Limb (tissue), 2 donors: ENCODE data around the gene SYTL4.

ENCODE experiments used
- DNase-seq, 2 donors: peaks; one replicate each; pipeline ENCODE4 v3.0.0-alpha.2; 2016; ENCODE audit errors: extremely low spot score in 2 of 2

The SYTL4 gene

GRCh38 chrX:100695302-100695701, 36.6 kb downstream of the SYTL4 start:
- DNase-seq: no peak

GRCh38 chrX:100687546-100687945, 44.4 kb downstream of the SYTL4 start:
- no peak for DNase-seq

GRCh38 chrX:100687128-100687527, 44.8 kb downstream of the SYTL4 start:
- no peak for DNase-seq

GRCh38 chrX:100685997-100686305, 46.0 kb downstream of the SYTL4 start:
- no peak for DNase-seq

GRCh38 chrX:100685284-100685996, 46.5 kb downstream of the SYTL4 start:
- DNase-seq: peak; percentile 63 to 72

GRCh38 chrX:100682939-100683338, 49.0 kb downstream of the SYTL4 start:
- DNase-seq: no peak

GRCh38 chrX:100681599-100681998, 50.3 kb downstream of the SYTL4 start:
- DNase-seq: no peak

GRCh38 chrX:100680756-100681155, 51.2 kb downstream of the SYTL4 start:
- no peak for DNase-seq

- peak in 1 of 2 donors; percentile 5 for DNase-seq
Observed at GRCh38 chrX:100677611-100678181, 54.2 kb downstream of the SYTL4 start.

GRCh38 chrX:100674705-100675104, 57.2 kb downstream of the SYTL4 start:
- DNase-seq: no peak

GRCh38 chrX:100673397-100673953, 58.4 kb downstream of the SYTL4 start:
- no peak for DNase-seq

GRCh38 chrX:100672966-100673365, 59.0 kb downstream of the SYTL4 start:
- DNase-seq: no peak

- no peak for DNase-seq
Observed at GRCh38 chrX:100663642-100664041, 68.3 kb downstream of the SYTL4 start.

- no peak for DNase-seq
Observed at GRCh38 chrX:100662796-100663195, 69.1 kb downstream of the SYTL4 start.

GRCh38 chrX:100662170-100662569, 69.8 kb downstream of the SYTL4 start:
- no peak for DNase-seq

- DNase-seq: no peak
Observed at GRCh38 chrX:100659431-100660137, 72.3 kb downstream of the SYTL4 start.

GRCh38 chrX:100658941-100659381, 73.0 kb downstream of the SYTL4 start:
- DNase-seq: no peak

- no peak for DNase-seq
Observed at GRCh38 chrX:100654261-100654660, 77.7 kb downstream of the SYTL4 start.

- DNase-seq: no peak
Observed at GRCh38 chrX:100652266-100652665, 79.7 kb downstream of the SYTL4 start.

- no peak for DNase-seq
Observed at GRCh38 chrX:100650841-100651240, 81.1 kb downstream of the SYTL4 start.

- peak in 1 of 2 donors; percentile 45 for DNase-seq
Observed at GRCh38 chrX:100649550-100650356, 82.2 kb downstream of the SYTL4 start.
